Ramos (cell line): Measurements from ENCODE around the gene JUNB.

Experiments
- in situ Hi-C: fragments of 300-500 bp; cut with MboI; formaldehyde crosslinking; loops from one replicate; pipeline ENCODE4 v1.14.3; 2022; ENCODE audit warnings: low sequenced_read_pairs; ENCODE audit not compliant: unreplicated experiment

JUNB gene

GRCh38 chr19:12838886-12839756 is 47.8 kb downstream of the JUNB start:
- in situ Hi-C loops, result no loop called here

DNA sequence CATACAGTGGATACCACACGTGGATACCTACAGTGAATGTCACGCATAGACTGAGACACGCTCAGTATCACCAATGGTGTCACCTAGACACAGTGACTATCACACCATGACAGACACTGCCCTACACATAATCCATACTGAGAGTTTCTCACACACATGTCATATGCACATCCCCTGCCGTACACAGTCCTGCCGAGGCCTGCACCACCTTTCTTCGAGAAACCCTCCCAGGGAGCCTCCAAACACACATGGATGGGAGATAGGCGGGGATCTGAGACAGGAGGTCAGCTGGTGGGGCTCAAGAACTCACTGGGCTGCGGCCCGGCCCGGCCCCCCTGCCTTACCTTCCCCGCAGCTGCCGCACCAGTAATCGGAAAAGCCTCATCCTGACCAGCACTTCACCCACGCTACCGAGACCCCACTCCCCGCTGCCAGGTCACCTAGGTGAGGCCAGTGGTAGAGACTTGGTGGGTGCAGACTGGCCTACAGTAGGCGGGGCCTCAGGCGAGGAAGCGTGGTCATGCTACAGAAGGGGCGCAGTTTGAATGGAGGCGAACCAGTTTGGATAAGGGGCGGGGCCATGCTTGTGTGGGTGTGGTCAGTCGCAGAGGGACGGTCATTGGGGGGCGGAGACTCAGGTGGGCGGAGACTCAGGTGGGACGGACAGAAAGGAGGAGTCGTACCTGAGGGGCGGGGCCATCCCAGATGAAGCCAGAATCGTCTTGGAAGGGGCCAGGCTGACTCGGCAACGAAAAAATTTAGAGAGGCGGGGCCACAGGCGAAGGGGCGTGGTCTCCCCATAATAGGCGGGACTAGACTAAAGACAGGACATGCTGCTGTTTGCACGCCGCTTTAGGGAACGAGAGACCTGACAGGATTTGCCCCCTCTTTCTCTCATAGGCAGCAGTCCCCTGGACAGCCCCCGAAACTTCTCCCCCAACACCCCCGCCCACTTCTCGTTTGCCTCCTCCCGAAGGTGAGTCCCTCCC is 49.1 kb downstream of the JUNB start:
- in situ Hi-C loops, result no loop called here

DNA sequence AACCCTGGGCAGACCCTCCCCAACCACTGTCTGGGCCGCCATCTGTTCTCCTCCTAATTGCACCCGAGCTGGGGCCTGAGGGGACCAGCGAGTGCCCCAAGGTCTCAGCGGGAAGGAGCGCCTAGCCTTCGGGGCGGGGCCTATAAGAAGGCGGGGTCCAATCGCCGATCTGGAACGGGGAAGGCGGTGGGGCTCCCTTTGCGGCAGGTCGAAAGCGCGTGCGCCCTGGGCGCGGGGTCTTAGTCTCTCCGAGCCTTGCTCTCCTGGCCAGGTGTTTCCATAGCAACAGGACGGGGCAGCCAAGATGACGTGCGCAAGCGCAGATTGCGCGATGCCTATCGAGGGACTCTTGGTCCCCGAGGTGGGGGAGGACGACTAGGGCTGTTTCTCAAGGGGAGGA is 49.8 kb downstream of the JUNB start:
- in situ Hi-C loops, result no loop called here

DNA sequence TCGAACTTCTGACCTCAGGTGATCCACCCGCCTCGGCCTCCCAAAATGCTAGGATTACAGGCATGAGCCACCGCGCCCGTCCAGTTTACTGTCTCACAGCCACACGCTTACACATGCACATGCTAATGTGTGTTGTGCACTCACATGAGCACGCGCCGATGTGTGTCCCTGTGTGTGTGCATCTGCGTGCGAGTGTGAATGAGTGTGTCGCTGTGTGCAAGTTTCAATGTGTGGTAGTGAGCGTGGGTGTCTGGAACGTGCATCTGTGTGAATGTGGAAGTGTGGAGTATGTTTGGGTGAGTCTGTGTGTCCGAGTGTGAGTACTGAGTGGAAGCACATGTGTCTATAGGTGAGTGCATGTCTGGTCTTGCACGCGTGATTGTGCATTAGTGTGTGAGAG is 51.2 kb downstream of the JUNB start:
- in situ Hi-C loops, result no loop called here
